ENCODE data around the gene FAM161A.
A peak's percentile ranks its signal among the peaks of the same experiment; 100 is the strongest.
"Not testable (repeated sequence)": the region's sequence is repeated elsewhere in the genome, so short reads cannot be mapped to it uniquely, and the experiment has no call there.

Gene FAM161A

GRCh38 chr2:61845320-61845719 is 8.5 kb downstream of the FAM161A start:
- no peak for DNase-seq (ENCODE audit: low read depth in 2 of 2)

- no peak for DNase-seq (ENCODE audit: low read depth in 2 of 2)
Measured at GRCh38 chr2:61841286-61841685, 12.6 kb downstream of the FAM161A start.

- no peak for DNase-seq (ENCODE audit: low read depth in 2 of 2)
Measured at GRCh38 chr2:61834893-61835292, 19.0 kb downstream of the FAM161A start.

- no peak for DNase-seq (ENCODE audit: low read depth in 2 of 2)
Measured at GRCh38 chr2:61833971-61834370, 19.9 kb downstream of the FAM161A start.

DNA sequence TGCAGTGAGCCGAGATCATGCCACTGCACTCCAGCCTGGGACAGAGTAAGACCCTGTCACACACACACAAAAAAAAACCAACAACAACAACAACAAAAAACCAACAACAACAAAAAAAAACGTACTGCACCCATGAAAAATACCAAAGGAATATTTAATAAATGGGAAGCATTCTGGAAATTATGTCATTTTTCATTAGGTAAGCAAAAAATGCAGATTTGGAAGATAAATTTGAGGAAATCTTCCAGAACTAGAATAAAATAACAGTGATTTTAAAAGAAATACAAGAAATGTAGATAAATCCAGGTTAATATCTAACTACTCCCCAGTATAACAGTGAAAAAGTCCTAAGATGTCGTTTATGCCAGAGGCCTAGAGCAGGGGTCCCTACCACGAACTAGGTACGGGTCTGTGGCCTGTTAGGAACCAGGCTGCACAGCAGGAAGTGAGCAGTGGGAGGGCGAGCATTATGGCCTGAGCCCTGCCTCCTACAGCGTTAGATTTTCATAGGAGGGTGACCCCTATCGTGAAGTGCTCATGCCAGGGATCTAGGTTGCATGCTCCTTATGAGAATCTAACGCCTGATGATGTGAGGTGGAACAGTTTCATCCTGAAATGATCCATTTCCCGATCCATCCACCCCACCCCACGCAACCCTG is 21.5 kb downstream of the FAM161A start:
- DNase-seq (ENCODE audit: low read depth in 2 of 2) = no peak

- DNase-seq (ENCODE audit: low read depth in 2 of 2) = no peak
Measured at GRCh38 chr2:61822255-61822654, 31.6 kb downstream of the FAM161A start.

GRCh38 chr2:61816480-61817355 is 37.1 kb downstream of the FAM161A start:
- no peak for DNase-seq (ENCODE audit: low read depth in 2 of 2)

GRCh38 chr2:61814539-61815160 is 39.2 kb downstream of the FAM161A start:
- DNase-seq (ENCODE audit: low read depth in 2 of 2) = no peak

DNA sequence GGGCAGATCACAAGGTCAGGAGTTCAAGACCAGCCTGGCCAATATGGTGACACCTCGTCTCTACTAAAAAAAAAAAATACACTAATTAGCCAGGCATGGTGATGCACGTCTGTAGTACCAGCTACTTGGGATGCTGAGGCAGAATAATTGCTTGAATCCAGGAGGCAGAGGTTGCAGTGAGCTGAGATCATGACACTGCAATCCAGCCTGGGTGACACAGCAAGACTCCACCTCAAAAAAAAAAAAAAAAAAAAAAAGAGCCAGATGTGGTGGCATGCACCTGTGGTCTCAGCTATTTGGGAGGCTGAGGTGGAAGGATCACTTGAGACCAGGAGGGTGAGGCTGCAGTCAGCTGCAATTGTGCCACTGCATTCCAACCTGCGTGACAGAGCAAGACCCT is 40.5 kb downstream of the FAM161A start:
- not testable (repeated sequence) for DNase-seq (ENCODE audit: low read depth in 2 of 2)

GRCh38 chr2:61811821-61812220 is 42.0 kb downstream of the FAM161A start:
- no peak for DNase-seq (ENCODE audit: low read depth in 2 of 2)

DNA sequence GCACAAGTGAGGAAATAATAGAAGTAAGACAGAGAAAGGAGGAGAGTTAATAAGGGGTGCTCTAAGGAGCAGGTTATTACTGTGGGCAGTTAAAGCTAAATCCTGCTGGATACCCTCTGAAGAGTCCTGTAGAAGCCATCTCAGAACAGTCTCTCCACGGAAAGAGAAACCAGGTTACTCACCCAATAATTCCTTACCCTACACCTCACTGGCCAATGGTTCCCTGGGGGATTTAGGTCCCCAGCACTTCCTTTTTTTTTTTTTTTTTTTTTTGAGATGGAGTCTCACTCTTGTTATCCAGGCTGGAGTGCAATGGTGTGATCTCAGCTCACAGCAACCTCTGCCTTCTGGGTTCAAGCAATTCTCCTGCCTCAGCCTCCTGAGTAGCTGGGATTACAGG is 43.7 kb downstream of the FAM161A start:
- not testable (repeated sequence) for DNase-seq (ENCODE audit: low read depth in 2 of 2)

GRCh38 chr2:61808693-61809092 is 45.2 kb downstream of the FAM161A start:
- DNase-seq (ENCODE audit: low read depth in 2 of 2) = not testable (repeated sequence)

- DNase-seq (ENCODE audit: low read depth in 2 of 2) = no peak
Measured at GRCh38 chr2:61807036-61807757, 46.7 kb downstream of the FAM161A start.

GRCh38 chr2:61802548-61802947 is 51.3 kb downstream of the FAM161A start:
- DNase-seq (ENCODE audit: low read depth in 2 of 2) = no peak

DNA sequence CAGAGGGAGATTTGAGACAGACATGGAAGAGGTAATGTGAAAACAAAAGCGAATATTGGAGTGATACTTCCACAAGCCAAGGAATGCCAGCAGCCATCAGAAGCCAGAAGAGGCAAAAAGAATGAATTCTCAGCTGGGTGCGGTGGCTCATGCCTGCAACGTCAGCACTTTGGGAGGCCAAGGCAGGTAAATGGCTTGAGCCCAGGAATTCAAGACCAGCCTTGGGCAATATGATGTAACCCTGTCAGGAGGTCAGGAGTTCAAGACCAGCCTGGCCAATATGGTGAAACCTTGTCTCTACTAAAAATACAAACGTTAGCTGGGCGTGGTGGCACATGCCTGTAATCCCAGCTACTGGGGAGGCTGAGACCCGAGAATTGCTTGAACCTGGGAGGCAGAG is 54.8 kb downstream of the FAM161A start:
- no peak for DNase-seq (ENCODE audit: low read depth in 2 of 2)

DNA sequence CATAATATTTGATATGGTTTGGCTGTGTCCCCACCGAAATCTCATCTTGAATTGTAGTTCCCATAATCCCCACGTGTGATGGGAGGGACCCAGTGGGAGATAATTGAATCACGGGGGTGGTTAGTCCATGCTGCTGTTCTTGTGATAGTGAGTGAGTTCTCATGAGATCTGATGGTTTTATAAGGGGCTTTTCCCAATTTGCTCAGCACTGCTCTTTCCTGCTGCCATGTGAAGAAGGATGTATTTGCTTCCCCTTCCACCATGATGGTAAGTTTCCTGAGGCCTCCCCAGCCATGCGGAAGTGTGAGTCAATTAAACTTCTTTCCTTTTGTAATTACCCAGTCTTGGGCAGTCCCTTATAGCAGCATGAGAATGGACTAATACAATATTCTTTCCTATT is 56.4 kb downstream of the FAM161A start:
- DNase-seq (ENCODE audit: low read depth in 2 of 2) = not testable (repeated sequence)

GRCh38 chr2:61795408-61795807 is 58.5 kb downstream of the FAM161A start:
- no peak for DNase-seq (ENCODE audit: low read depth in 2 of 2)

- DNase-seq (ENCODE audit: low read depth in 2 of 2) = peak; percentile 37 to 52
Measured at GRCh38 chr2:61793389-61793836, 60.4 kb downstream of the FAM161A start.

- no peak for DNase-seq (ENCODE audit: low read depth in 2 of 2)
Measured at GRCh38 chr2:61792355-61792890, 61.4 kb downstream of the FAM161A start.

DNA sequence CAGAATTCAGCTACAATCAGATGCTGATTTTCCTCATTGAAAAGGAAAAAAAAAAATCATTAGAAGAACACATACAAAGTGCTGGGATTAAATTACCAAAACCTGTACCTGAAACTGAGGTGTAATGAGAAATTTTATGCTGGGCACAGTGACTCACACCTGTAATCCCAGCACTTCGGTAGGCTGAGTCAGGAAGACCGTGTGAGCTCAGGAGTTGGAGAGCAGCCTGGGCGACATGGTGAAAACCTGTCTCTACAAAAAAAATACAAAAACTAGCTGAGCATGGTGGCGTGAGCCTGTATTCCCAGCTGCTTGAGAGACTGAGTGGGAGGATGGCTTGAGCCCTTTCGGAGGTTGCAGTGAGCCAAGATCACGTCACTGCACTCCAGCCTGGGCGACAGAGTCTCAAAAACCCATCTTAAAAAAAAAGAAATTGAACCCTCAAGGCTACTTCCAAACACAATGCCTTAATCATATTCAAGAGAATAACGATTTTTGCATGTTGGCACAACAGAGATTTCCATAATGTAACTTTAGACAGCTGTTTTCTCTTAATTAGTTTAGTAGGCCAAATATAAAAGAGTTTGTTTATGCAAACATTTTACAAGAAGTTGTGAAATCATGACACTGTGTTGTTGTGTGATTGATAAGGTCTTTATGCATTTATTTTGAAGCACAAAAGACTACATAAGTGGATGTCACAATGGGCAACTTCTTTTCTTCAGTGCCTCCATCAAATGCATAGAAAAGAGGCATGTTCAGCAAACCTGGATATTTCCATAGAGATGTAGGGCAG is 63.9 kb downstream of the FAM161A start:
- DNase-seq (ENCODE audit: low read depth in 2 of 2) = no peak

All from stimulated activated CD8-positive, alpha-beta memory T cell treated with anti-CD3 and anti-CD28 coated beads, Interleukin-2, amount 100 ng/mL, for 48 hours (primary cell).